Neuron (in vitro differentiated cells): ENCODE measurements around the gene ATP8A2.

ENCODE experiments used
- H2AFZ ChIP-seq: one replicate; pipeline ENCODE4 v1.6.1; 2013; ENCODE audit warnings: low read depth, mild to moderate bottlenecking, inconsistent platforms, low read length, moderate library complexity
- H3K27me3 ChIP-seq: one replicate; pipeline ENCODE4 v1.6.1; 2013; ENCODE audit warnings: low read length; ENCODE audit not compliant: insufficient read depth
- H3K36me3 ChIP-seq: one replicate; pipeline ENCODE4 v1.6.1; 2013; ENCODE audit warnings: low read length; ENCODE audit not compliant: insufficient read depth
- H3K4me1 ChIP-seq: one replicate; pipeline ENCODE4 v1.6.1; 2013; ENCODE audit warnings: low read length; ENCODE audit not compliant: insufficient read depth
- H3K4me3 ChIP-seq: 2 replicates; pipeline ENCODE4 v1.5.1; 2013; ENCODE audit warnings: mild to moderate bottlenecking, low read length, moderate library complexity
- H3K9me3 ChIP-seq: one replicate; pipeline ENCODE4 v1.6.1; 2013; ENCODE audit warnings: low read length

ATP8A2 gene

DNA sequence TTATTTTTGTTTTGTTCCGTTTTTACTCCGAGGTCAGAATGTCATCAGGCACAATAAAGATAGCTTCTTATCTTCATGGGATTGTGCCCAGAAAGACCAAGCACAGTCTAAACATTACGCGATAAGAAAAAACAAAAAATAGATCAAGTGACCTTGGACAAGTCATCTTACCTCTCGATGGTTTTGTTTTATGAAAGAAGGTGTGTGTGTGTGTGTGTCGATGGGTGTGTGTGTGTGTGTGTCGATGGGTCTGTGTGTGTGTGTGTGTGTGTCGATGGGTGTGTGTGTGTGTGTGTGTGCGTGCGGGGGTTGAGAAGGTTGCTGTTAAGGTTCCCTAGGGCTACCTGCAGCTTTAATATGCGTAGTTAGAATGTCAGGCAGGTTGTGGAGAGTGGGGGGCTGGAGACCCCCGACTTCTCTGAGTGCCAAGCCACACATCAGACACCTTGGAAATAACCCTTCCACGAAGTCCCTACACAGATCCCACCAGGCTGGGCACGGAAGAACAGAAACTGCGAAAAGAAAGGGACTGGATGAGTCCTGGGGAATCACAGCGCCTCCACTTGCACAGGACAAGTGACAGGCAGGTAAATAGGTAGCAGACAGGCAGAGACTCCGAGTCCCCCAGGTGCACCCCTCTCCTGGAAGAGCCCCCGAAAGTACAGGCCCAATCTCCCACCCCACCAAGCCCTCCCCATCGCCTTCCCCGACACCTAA, 458 bp upstream of the ATP8A2 start:
- Histone ChIP-seq H3K4me1 (peaks cover 3% of the 10 kb centered on the region), H3K27me3 (peaks cover 56% of the 10 kb centered on the region), H2AFZ (no peak overlapping the region), H3K36me3 (no peaks in the 10 kb centered on the region), H3K4me3 (peak overlapping the region; percentile 39), H3K9me3 (no peaks in the 10 kb centered on the region)

DNA sequence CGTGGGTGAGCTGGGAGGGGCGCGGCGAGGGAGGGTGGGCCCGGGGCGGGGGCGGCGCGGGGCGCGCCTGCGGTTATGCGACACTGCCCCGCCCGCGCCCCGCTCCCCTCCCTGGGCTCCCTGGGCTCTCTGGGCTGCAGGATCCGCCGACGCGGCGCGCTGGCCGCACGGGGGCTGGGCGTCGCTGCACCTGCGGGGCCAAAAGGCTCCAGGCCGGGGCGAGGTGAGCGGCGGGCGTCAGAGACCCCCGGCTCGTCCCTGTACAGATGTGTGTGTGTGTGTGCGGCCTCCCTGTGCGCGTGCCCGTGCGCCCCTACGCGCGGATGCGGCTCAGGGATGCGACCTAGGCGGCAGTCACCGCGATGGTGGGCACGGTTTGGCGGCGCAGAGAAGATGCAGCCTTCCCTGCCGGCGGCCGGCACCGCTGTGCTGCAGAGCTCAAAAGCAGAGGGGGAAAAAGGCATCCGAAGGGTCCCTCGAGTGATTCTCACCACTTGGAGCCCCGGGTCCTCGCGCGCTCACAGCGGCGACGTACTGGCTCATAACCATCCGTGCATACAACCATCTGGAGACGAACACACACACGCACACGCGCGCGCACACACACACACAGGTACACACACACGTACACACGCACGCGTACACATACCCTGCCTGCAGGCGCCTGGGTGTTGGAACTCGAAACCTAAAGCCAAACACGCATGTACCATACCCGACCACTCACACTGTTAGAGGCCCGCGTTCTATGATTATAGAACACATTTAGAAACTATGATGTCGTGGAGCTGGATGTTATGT, 709 bp downstream of the ATP8A2 start:
- peaks cover 56% of the 10 kb centered on the region for H3K27me3 ChIP-seq
- H2AFZ ChIP-seq = peak overlapping the region; percentile 68
- H3K4me3 ChIP-seq = peak overlapping the region; percentile 39

DNA sequence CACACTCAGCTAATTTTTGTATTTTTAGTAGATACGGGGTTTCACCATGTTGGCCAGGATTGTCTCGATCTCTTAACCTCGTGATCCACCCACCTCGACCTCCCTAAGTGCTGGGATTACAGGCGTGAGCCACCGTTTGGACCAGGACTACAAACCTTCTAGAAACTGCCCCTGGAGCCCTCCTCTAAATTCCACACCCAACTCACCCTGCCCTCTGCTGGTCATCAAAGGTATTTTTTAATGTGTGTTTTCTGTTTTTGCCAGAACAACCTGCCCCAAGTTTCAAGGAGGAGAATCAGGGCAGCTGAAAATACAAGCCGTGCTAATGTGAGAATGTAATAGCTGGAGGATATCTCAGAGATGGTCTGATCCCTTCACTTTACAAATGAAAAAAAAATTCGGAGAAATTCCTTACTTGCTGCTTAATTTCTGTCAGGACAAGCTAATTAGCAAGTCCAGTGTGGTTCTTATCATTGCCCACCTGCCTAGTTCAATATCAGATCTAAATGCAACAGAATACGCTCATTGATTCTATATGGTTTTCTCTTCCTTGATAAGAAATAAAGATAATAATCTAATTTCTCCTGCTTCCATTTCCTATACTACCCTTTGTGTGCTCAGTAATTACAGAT, 4.1 kb downstream of the ATP8A2 start:
- Histone ChIP-seq H2AFZ (no peak overlapping the region), H3K4me1 (peaks cover 3% of the 10 kb centered on the region), H3K4me3 (no peak overlapping the region), H3K9me3 (no peaks in the 10 kb centered on the region), H3K36me3 (no peaks in the 10 kb centered on the region), H3K27me3 (peaks cover 40% of the 10 kb centered on the region)

More for the DNA sequence above, 709 bp downstream of the ATP8A2 start:
- Histone ChIP-seq H3K36me3 (no peaks in the 10 kb centered on the region), H3K9me3 (no peaks in the 10 kb centered on the region), H3K4me1 (peaks cover 3% of the 10 kb centered on the region)

DNA sequence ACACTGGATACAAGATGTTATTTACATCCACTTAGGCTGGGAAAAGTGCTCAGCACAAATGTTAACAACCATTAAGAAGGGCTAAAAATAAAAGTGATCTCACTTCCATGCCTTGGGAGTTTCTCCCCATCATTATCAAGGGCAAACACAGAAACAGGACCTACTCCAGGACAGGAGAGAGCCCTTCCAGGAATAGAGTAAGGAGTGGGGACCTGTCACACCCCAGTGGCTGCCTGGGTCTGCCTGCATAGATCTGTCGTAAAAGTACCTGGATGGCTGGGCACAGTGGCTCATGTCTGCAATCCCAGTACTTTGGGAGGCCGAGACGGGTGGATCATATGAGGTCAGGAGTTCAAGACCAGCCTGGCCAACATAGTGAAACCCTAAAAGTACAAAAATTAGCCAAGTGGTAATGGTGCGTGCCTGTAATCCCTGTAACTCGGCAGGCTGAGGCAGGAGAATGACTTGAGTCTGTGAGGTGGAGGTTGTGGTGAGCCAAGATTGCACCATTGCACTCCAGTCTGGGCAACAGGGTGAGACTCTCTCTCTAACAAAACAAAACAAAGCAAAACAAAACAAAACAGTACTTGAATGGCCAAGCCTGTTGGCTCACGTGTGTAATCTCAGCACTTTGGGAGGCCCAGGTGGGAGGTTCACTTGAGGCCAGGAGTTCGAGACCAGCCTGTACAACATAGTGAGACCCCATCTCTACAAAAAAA, 5.6 kb downstream of the ATP8A2 start:
- Histone ChIP-seq H3K4me1 (peaks cover 2% of the 10 kb centered on the region), H3K4me3 (no peak overlapping the region), H3K36me3 (no peaks in the 10 kb centered on the region), H3K27me3 (peaks cover 32% of the 10 kb centered on the region), H3K9me3 (no peaks in the 10 kb centered on the region), H2AFZ (no peak overlapping the region)

DNA sequence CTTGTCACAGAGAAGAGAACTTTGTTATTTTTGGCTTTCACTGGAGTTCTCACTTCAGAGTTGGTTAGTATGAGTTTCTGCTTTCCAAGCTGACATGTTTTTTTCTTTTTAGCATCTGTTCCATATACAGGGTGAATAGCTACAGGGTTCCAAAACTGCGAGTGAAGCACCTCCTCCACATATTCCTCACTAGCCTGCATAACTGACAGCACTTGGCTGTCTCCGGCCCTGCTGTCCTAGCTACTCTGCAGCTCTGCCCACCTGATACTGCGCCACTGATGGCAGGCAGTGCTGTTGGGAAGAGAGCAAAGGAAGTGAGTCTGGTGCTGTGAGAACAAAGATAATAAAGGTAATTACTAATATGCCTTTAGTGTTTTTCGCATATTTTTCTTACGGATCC, 6.8 kb downstream of the ATP8A2 start:
- Histone ChIP-seq H3K27me3 (peaks cover 21% of the 10 kb centered on the region), H2AFZ (no peak overlapping the region), H3K9me3 (no peaks in the 10 kb centered on the region), H3K4me1 (no peaks in the 10 kb centered on the region), H3K36me3 (no peaks in the 10 kb centered on the region), H3K4me3 (no peak overlapping the region)

DNA sequence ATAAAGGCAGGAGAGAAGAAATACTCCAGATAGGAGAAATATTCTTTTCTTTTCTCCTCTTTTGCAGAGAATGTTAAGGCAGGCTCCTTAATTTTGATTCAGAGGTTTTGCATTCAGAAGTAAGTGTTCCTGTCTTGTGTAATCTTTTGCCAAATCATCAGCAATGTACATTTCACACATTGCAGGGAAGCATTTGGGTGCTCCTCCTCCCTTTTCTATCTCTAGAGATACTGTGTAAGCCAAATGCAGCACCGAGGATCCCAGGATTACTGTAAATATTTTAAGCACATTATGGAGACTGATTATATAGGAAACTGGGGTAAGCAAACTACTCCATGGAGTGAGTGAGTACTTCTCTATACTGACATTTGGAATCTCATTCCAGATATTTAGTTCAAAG, 7.2 kb downstream of the ATP8A2 start:
- no peak overlapping the region for H2AFZ ChIP-seq
- no peaks in the 10 kb centered on the region for H3K9me3 ChIP-seq
- H3K4me3 ChIP-seq = no peak overlapping the region
- no peaks in the 10 kb centered on the region for H3K4me1 ChIP-seq
- H3K36me3 ChIP-seq = no peaks in the 10 kb centered on the region
- H3K27me3 ChIP-seq = peaks cover 16% of the 10 kb centered on the region

DNA sequence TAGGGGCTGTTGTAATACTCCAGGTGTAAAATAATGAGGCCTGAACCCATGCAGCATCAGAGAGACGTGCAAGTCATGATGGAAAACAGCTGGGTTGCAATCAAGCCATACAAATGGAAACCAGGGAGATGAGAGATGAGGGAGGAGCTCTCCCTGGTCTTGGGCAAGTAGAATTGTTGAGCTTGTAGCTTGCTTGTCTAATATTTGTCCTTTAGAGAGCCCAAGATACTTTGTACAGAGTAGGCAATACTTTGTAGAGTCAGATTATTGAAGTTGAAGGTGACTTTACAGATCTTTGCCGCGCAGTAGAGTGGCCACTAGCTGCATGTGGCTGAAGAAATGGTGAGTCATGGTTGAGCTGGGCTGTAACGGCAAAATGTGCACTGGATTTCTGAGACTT, 8.3 kb downstream of the ATP8A2 start:
- no peaks in the 10 kb centered on the region for H3K9me3 ChIP-seq
- no peak overlapping the region for H3K4me3 ChIP-seq
- no peak overlapping the region for H2AFZ ChIP-seq
- no peaks in the 10 kb centered on the region for H3K36me3 ChIP-seq
- H3K27me3 ChIP-seq = peaks cover 6% of the 10 kb centered on the region
- H3K4me1 ChIP-seq = no peaks in the 10 kb centered on the region

DNA sequence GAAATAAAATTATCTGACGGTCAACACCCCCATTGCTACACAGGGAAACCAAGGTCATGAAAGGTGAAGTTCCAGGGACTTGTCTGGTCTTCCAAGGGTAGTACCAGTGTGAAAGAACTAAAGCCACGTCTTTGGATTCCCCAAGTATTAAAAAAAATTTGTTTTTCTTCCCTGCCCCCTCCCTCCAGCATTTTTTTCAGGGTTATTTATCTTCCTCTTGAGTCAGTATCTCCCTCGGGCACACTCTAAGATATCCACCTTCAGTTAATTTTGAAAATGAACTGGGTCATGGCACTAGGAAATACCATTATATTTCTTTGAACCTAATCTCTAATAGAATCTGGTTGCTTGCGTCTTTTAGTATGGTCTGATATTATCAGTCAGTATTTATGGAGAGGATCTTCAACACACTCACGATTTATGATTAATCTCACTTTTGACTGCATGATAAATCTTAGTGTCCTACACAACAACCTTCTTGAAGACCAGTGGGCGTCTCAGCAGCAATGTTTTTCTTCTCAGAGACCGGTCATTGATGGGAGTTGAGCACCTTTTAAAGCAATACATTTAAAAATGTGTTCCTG, 9.1 kb downstream of the ATP8A2 start:
- H3K4me1 ChIP-seq = no peaks in the 10 kb centered on the region
- H3K9me3 ChIP-seq = no peaks in the 10 kb centered on the region
- no peak overlapping the region for H2AFZ ChIP-seq
- H3K36me3 ChIP-seq = no peaks in the 10 kb centered on the region
- peaks cover 5% of the 10 kb centered on the region for H3K27me3 ChIP-seq
- no peak overlapping the region for H3K4me3 ChIP-seq

DNA sequence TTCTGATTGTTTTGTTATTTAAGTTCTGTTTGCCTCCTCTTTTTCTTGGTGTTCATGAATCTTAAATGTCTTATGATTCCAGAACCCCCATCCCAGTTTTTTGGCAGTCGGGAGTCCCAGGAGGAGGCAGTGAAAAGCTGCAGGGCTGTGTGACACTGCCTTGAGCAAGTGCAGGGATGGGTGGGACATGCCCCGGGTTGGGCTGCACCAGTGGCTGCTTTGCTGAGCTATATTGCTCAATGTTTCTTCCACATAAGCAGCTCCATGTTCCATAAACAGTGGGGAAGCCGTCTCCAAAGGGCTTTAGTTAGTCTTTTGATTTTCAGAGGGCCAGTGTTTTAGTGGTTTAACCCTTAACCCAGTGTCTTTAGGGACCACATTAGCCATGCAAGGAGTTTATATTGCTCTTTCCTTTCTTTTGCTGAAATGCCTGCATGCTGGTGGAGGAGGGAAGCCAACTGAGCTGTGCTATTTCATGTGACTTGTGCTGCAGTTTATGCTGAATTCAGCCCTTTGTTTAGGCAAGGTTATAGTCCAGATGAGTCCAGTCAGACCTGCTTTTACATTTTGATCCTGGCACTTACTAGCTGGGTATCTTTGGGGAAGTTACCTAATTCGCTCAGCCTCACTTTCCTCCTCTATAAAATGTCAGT, 13.1 kb downstream of the ATP8A2 start:
- Histone ChIP-seq H3K4me1 (no peaks in the 10 kb centered on the region), H2AFZ (no peak overlapping the region), H3K27me3 (peaks cover 5% of the 10 kb centered on the region), H3K9me3 (no peaks in the 10 kb centered on the region), H3K4me3 (no peak overlapping the region), H3K36me3 (no peaks in the 10 kb centered on the region)

DNA sequence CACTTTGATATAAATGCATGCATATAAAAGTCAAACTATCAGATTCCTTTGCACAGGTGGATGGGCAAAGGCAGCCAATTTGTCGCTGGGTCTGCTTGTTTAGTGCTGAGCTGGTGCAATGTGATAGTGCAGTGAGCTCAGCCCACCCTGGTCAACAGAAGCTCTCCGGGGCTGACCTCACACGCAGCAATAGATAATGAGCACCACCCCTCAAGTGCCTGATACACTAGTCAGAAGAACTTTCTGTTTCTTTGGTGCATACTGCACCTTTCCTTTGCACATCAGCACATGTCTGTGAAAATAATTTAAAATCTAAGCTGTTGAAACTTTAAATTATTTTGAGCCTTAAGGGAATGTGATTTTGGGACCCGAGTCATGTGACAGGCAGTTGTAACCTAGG, 20.2 kb downstream of the ATP8A2 start:
- Histone ChIP-seq H3K4me1 (no peaks in the 10 kb centered on the region), H3K27me3 (peaks cover 2% of the 10 kb centered on the region), H2AFZ (no peak overlapping the region), H3K9me3 (no peaks in the 10 kb centered on the region), H3K36me3 (no peaks in the 10 kb centered on the region), H3K4me3 (no peak overlapping the region)

DNA sequence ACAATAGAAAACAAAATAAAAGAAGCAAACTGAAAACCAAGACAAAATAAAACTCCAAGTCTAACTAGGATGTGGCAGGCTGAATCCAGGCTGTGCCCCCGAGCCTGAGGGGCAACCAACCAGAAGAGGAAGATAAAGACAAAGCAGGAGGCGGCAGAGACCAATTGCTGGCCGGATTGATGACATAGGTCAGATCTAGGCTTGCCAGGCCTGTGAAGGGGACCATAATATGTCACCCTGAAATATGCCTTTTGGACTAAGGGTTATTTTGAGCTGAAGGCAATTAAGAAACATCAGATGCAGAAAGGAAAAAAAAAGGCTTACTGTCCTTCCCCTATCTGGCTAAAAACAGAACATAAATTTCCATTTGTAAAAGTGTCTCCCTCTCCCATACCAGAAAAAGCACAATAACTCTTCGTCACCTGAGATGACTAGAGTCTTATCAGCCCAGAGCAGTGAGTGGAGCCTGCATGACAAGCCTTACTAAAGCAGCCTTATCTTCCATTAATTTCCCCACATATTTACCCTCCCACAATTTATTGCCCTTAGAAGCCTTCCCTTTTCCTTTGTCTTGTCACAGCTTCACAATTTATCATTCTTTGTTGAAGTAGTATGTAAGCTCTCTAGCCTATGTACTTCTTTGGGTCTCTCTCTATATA, 22.8 kb downstream of the ATP8A2 start:
- Histone ChIP-seq H3K4me1 (no peaks in the 10 kb centered on the region), H3K36me3 (no peaks in the 10 kb centered on the region), H2AFZ (no peak overlapping the region), H3K4me3 (no peak overlapping the region), H3K27me3 (peaks cover 2% of the 10 kb centered on the region), H3K9me3 (no peaks in the 10 kb centered on the region)

DNA sequence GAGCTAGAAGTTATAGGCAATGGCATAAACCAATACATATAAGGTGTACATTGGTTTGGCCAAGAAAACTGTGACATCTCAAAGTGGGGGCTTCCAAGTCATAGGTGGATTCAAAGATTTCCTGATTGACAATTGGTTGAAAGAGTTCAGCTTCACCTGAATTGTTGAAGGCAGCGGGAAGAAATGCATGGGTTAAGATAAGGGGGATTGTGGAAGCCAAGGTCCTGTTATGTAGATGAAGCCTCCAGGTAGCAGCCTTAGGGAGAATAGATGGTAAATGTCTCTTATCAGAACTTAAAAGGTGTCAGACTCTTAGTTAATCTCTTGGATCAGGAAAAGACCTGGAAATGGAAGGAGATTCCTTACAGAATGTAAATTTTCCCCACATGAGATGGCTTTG, 26.0 kb downstream of the ATP8A2 start:
- Histone ChIP-seq H3K4me1 (no peaks in the 10 kb centered on the region), H3K9me3 (no peaks in the 10 kb centered on the region), H3K4me3 (no peak overlapping the region), H2AFZ (no peak overlapping the region), H3K36me3 (no peaks in the 10 kb centered on the region), H3K27me3 (no peaks in the 10 kb centered on the region)
